GM18507 (cell line): ENCODE data around the gene REEP3.
"Not testable (repeated sequence)": the region's sequence is repeated elsewhere in the genome, so short reads cannot be mapped to it uniquely, and the experiment has no call there.

ENCODE experiments used
- DNase-seq: peaks from one replicate; pipeline ENCODE4 v3.0.0; 2011; ENCODE audit warnings: low read depth; ENCODE audit not compliant: insufficient read length; ENCODE audit errors: extremely low spot score
- FAIRE-seq: peaks from 2 replicates; lab custom pipeline; 2011; peaks lifted over from hg19 to GRCh38; lab: Jason Lieb, UNC

Gene REEP3

DNA sequence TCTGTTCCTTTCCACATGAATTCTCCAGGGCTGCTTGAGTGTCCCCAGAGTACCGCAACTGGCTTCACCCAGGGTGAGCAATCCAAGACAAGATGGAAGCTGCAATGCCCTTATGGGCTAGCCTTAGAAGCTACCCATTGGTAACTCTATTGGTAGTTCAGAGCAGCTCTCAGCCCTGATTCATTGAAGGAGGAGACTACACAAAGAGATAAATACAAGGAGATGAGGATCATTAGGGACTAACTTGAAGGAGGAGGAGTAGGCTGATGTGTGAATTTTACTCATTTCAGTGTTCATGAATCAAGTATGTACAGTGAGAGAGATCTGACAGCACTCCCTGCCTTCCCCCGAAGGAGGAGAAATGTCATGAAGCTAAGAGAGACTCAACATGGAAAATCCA, 124.0 kb downstream of the REEP3 start:
- FAIRE-seq = no peak
- DNase-seq = no peak

DNA sequence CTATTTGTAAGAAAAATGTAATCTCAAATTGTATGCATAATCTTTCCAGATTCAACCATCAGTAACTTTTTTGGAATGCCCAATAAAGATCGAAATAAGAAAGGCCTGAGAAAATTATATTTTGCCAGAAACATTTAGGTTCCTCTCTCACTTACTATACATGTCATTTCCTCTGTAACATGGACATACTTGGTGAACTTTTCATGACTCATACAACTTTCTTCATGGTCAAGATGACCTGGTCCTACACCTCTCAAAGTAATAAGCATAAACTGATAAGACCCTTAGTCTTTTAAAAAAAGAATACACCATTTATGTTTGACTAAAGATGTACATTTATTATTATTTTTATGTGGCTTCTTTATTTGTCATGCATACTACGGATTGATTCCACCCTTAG, 125.3 kb downstream of the REEP3 start:
- no peak for DNase-seq
- no peak for FAIRE-seq

DNA sequence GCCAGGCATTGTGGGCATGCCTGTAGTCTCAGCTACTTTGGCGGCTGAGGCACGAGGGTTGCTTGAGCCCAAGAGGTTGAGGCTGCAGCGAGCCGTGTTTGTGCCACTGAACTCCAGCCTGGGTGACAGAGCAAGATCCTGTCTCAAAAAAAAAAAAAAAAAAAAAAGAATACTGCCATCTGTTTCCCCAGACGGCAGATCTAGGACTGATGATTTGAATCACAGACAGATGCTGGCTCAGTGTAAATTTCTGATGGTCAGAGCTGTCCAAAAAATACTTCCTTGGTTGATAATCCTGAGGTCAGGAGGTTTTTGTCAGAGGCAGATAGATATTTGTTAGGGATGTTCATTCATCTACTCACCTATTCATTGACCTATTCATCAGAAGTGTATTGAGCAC, 130.7 kb downstream of the REEP3 start:
- no peak for FAIRE-seq
- DNase-seq = no peak

DNA sequence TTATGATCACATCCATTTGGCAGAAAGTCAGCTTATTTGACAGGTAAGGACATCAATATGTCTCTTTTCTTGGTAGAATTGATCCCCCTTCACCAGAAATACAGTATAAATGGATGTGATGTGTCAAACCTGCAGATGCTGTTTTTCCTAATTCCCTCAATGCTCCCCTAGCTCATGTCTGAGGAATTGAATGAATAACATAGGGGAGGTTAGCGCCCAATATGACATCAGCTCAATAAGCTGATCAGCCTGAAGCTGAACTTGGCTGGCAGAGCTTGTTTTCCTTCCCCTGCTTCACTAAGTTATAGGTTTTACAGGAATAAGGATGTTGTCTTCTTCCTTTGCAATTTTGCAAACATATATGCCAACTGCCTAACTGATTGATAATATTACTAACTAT, 132.5 kb downstream of the REEP3 start:
- FAIRE-seq (no peak), DNase-seq (no peak)

DNA sequence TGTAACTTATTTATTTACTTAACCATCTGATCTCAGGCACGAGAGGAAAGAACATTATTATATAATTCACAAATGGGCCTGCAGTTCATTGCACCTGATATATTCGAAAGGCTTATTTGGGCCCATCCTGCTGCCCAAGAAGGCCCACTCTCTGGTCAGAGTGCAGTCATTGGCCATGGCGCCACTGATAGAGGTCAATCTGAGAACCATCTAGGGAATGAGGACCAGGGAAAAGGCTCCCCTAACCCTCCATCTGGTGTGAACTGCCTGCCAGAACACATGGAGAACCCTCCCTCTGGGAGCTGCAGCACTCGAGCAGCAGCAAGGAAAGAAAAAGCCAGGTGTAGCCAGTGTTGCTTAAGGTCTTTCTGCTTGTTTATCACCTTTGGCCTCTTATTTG, 136.6 kb downstream of the REEP3 start:
- DNase-seq (no peak), FAIRE-seq (no peak)

DNA sequence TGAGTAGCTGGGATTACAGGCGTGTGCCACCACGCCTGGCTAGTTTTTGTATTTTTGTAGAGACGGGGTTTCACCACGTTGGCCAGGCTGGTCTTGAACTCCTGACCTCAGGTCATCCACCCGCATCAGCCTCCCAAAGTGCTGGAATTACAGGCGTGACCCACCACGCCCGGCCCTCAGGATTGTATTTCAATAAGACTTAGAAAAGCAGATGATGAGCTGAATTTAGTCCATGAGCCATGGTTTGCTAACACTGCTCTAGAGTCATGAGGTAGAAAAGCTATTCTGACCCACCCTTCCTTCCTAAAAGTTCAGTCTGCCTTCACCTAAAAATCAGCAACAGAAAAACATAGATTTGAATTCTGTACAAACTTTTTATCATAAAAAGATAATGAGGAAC, 139.7 kb downstream of the REEP3 start:
- DNase-seq, FAIRE-seq: not testable (repeated sequence)

DNA sequence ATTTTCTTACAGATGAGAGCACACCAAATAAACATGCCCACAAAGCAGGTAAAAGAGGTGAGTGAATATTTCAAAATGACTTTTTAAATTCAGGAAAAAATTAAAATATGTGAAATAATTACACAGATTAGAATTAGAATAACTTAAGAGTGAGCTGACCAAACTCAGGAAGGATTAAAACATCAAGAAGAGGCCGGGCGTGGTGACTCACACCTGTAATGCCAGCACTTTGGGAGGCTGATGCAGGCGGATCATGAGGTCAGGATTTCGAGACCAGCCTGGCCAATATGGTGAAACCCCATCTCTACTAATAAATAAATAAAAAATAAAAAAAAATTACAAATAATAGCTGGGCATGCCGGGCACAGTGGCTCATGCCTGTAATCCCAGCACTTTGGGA, 140.1 kb downstream of the REEP3 start:
- FAIRE-seq (no peak), DNase-seq (no peak)

DNA sequence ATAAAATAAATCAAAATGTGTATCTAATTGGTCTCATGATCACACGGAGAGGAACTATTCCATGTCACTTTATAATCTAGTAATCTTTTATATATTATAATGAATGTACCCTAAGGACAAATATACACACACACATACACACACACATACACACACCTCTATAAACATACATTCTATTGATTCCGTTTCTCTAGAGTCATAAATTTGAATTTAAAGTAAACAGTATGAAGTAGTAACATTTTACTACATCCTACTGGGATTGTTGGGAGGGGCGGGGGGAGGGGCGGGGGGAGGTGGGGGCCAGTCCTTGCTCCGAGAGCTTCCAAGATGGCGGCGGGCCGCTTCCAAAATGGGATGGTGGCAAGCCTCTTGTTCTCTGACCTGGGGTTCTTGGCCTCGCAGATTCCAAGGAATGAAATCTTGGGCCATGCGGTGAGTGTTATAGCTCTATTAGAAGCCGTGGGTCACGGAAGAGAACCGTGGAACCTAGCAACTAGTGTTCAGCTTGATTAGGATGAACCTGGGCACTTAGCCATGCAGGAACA, 143.2 kb downstream of the REEP3 start:
- FAIRE-seq (no peak), DNase-seq (no peak)

DNA sequence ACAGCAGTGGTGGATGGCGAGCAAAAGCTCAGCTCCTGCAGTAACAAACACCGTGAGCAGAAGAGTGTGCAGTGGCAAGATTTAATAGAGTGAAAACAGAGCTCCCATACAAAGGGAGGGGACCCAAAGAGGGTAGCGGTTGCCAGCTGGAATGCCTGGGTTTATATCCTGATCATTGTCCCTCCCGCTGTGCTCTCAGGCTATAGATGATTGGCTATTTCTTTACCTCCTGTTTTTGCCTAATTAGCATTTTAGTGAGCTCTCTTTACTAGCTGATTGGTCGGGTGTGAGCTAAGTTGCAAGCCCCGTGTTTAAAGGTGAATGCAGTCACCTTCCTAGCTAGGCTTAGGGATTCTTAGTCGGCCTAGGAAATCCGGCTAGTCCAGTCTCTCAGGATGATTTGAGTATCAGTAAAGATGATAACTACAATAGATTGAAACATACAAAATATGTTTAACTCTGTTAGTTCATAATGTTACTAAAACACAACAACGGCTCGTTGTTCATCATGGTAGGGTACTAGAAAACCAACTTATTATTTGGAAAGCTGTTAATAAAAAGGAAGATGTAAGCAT, 143.9 kb downstream of the REEP3 start:
- DNase-seq, FAIRE-seq: not testable (repeated sequence)

DNA sequence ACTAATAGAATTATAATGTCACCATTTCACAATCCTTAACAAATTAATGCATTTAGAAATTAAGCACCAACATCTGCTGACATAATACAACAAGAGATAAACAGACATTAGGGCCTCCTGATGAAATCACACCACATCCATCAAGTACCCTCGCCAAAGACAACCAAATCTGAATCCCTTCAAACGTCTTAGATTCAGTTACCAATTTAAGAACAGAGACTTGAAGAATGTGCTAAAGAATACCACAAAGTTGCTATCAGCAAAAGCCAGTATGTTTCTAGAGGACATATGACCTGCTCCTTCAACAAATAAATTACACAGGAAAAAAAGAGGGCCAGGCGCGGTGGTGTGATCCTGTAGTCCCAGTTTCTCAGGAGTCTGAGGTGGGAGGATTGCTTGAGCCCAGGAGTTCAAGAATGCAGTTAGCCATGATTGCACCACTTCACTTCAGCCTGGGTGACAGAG, 144.5 kb downstream of the REEP3 start:
- no peak for FAIRE-seq
- DNase-seq = no peak

DNA sequence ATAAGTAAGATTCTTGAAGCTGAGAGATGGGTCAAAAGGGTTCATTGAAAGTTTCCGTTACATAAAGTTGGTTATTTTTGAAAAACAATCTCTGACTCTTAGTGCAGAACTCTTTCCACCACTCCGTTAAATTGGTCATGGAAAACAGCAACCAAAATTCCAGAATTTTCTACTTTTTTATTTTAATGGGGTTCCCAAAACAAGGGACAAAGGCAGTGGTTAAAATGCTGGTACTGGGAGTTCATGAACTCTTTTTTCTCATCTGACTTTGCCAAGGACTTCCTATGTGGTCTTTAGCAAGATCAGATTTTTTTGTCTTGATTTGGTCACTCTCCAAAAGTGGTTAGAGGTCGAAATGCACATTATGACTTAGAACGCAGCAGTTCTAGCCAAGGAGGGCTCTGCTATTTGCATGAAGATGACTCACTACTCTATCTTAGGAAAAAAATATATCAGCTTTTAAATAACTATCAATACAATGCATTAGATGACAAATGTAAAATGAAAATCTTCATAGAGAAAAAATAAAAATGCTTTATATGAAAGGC, 145.7 kb downstream of the REEP3 start:
- no peak for DNase-seq
- no peak for FAIRE-seq

DNA sequence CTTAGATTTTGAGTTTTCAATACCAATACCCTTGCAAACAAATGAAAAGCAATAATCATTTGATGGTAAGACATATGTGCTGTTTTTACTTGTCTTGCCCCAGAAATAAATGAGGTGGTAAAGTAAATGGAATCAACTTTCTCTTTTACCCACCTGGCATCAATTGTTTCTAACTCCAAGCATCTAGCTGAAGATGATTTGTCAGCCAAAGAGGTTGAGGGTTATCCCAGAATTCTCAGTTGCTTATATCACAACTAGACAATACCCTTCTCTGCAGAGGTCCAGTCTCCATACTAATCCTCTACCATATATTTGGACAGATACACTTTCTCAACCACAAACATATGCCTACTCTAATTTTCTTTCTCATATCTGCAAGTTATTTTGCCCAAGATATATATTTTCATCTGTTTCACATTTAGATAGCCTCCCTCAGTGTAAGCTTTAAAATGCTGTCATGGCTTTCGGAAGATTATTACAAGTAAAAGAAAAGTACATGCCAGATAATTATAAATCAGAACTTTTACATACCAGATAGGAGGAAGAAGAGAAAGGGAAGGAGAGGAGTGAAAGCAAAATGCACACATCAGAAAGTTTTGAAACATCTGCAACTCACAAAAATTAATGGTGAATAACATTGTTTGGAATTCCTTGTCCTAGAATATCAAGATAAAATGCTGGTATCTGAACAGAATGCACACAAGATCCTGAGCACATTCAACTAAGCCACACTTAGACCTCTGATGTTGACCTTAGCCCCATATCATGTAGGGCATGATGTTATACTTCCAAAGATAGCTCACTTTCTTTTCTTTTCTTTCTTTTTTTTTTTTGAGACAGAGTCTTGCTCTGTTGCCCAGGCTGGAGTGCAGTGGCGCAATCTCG, 146.6 kb downstream of the REEP3 start:
- FAIRE-seq (no peak), DNase-seq (no peak)

DNA sequence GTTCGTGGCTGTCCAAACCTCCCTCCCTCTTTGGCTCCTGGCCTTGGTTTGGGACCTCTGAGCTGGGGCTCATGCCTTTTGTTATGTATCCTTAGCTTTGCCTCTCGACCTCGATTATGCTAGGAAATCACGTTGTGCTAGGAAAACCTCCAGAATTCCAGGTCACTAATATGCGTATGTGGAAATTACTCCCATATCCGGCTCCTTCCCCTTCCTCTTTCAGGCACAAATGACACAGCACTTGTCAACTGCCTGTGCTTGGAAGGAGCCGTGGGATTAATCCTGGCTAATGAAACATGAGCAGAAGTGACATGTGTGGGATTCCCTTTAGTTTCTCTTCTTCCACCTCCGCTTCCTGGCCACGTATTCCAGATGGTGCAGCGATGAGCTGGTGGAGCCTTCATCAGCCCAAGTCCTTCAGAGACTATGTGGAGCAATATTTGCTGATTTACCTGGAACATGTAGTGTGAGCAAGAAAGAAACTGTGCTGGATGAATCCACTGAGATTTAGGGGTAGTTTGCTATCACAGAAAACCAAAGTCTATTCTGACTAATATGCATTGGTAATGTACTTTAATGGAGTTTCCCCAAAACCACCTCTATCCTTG, 149.2 kb downstream of the REEP3 start:
- FAIRE-seq (no peak), DNase-seq (no peak)

DNA sequence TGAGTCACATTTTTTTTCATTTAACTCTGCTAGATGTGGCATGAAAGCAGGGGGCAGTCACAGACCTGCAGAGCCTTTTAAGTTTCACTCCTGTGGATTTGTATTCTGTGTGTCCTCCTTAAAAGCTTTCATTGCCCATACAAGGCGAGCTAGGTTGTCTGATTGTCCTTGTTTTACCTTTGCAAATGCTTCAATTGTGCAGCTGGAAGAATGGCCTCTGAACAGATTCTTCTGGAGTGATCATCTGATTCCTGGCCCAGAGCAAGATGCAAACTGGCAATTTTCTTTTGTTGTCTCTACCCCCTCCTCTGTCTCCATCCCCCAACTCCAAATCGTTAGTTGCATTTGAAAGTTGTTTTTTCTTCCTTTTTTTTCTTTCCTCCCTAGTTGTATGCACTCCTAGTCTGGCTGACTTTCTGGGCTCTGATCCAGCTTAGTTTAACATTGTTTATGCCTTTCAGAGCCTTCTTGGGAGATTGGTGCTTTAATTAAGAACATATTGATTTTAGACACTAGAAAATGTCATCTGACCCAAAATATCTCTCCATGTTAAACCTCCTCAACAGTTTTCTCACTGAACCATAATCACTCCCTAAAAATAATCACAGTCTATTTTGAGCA, 150.2 kb downstream of the REEP3 start:
- no peak for DNase-seq
- FAIRE-seq = no peak

DNA sequence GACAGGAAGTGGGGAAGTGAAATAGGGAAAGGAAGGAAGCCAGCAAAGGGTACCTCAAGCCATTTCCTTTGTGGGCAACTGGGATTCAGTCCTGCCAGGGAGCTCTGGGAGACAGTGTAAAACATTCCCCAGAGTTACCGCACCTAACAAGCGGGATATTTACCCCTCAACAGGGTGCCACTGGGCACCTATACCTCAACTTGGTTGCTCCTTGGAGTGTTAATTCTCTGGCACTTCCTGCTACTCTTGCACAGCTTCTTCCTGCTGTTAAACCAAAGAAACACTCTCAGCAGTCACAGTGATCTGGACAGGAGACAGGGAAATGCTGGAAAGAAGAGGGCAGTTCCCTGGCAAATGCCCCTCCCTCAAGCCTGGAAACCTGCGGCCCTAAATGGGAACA, 151.3 kb downstream of the REEP3 start:
- DNase-seq = no peak
- no peak for FAIRE-seq

DNA sequence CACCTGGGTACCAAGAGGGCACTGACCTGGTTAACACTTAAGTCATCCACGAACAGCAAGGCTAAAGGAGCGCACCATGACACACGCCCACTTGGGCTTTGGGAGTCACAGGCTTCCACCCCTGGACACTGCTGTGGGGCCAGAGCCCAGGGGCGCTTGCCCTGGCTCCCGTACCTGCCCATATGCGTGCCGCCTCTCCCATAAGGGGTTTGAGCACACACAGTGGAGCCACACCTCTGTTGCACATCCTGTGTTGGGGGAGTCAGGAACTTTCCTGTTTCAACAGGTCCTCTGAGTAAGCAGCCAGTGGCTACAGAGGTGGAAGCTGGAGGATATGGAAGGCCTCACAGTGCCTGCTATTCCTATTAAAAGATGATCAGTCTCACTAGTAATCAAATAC, 152.0 kb downstream of the REEP3 start:
- FAIRE-seq (no peak), DNase-seq (no peak)

DNA sequence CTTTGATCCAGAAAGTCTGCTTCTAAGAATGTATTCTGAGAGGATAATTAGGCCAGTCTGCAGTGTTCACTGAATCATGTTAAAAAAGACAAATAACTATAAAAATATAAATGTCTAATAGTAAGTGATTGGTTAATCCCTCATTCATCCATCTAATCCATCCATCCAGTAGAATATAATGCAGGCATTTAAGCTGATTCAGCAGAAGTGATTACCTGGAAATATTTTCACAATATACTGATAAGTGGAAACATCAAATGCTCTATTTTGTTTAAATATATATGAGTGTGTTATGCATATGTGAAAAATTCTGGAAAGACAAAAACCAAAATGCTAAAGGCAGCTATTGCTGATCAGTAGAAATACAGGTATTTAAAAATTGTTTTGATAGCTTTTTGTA, 152.6 kb downstream of the REEP3 start:
- no peak for DNase-seq
- no peak for FAIRE-seq
